Measurements from ENCODE around the gene PTPN2. TPM values are rescaled to one million over a fixed set of nuclear protein-coding genes. Genes with fewer than 3 reads are reported as not detected.

The PTPN2 gene
- polyA plus RNA-seq, 2 donors, result 18.9 to 20.7 TPM

- Histone ChIP-seq H3K4me3 (ENCODE audit: low read depth in 1 of 2, low read length in 2 of 2) (no peak overlapping the region), H3K27ac (ENCODE audit: low read depth in 2 of 2, low read length in 1 of 2) (no peak overlapping the region), H3K9me3 (ENCODE audit: control insufficient read depth in 2 of 2, insufficient read depth in 1 of 2, low read depth in 1 of 2, low read length in 1 of 2) (no peaks in the 10 kb centered on the region), H3K4me1 (ENCODE audit: control insufficient read depth in 2 of 2, insufficient read depth in 2 of 2, low read length in 1 of 2) (no peaks in the 10 kb centered on the region), H3K27me3 (ENCODE audit: control insufficient read depth in 1 of 2, insufficient read depth in 2 of 2, low read length in 2 of 2) (no peaks in the 10 kb centered on the region), H3K36me3 (ENCODE audit: control insufficient read depth in 2 of 2, insufficient read depth in 2 of 2, low read length in 1 of 2) (no peaks in the 10 kb centered on the region)
- WGBS, 2 donors, result 78 to 90% methylated on average over 2 of the region's 2 CpGs
These were observed 11.6 kb upstream of the PTPN2 start for GRCh38 chr18:12895626-12896025.

DNA sequence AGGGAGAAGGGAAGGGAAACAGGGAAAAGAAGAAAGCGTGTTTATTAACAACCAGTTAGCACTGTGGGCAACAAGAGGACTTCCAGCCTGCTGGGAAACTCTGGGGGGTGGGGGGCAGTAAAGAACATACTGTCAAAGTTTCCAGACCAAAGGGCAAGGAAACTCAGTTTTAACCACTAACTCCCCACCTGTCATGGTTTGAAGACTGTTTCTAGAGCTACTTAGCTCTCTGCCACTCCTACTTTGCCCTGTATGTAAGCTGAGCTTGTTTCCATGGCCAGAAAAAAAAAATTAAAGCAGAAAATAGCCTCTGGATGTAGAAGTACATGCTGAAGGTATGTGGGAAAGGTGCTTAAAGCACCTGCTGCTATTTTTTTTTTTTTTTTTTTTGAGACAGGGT lies 11.0 kb upstream of the PTPN2 start:
- Histone ChIP-seq H3K36me3 (ENCODE audit: control insufficient read depth in 2 of 2, insufficient read depth in 2 of 2, low read length in 1 of 2) (no peaks in the 10 kb centered on the region), H3K27me3 (ENCODE audit: control insufficient read depth in 1 of 2, insufficient read depth in 2 of 2, low read length in 2 of 2) (no peaks in the 10 kb centered on the region), H3K4me3 (ENCODE audit: low read depth in 1 of 2, low read length in 2 of 2) (no peak overlapping the region), H3K4me1 (ENCODE audit: control insufficient read depth in 2 of 2, insufficient read depth in 2 of 2, low read length in 1 of 2) (no peaks in the 10 kb centered on the region), H3K9me3 (ENCODE audit: control insufficient read depth in 2 of 2, insufficient read depth in 1 of 2, low read depth in 1 of 2, low read length in 1 of 2) (no peaks in the 10 kb centered on the region), H3K27ac (ENCODE audit: low read depth in 2 of 2, low read length in 1 of 2) (no peak overlapping the region)
- WGBS, 2 donors, result 83 to 89% methylated on average over 1 of the region's 1 CpG

DNA sequence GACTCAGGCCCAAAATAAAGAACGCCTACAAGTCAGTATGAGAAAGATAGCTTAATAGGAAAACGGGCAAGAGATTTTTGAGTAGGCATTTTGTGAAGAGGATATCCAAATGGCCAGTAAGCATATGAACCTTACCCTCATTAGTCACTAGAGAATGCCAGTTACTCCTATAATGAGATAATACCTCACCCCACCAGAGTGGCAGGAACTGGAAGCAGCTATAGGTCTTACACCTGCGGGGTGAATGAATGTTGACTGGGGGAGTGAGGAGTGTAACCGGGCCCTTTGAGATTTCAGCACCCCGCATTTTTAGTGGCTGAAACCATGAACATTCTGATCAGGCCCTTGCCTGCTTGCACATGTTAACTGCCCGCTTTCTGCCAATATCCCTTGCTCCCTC lies 7.5 kb upstream of the PTPN2 start:
- Histone ChIP-seq H3K36me3 (ENCODE audit: control insufficient read depth in 2 of 2, insufficient read depth in 2 of 2, low read length in 1 of 2) (no peaks in the 10 kb centered on the region), H3K9me3 (ENCODE audit: control insufficient read depth in 2 of 2, insufficient read depth in 1 of 2, low read depth in 1 of 2, low read length in 1 of 2) (no peaks in the 10 kb centered on the region), H3K27me3 (ENCODE audit: control insufficient read depth in 1 of 2, insufficient read depth in 2 of 2, low read length in 2 of 2) (no peaks in the 10 kb centered on the region), H3K27ac (ENCODE audit: low read depth in 2 of 2, low read length in 1 of 2) (no peak overlapping the region), H3K4me1 (ENCODE audit: control insufficient read depth in 2 of 2, insufficient read depth in 2 of 2, low read length in 1 of 2) (no peaks in the 10 kb centered on the region), H3K4me3 (ENCODE audit: low read depth in 1 of 2, low read length in 2 of 2) (no peak overlapping the region)
- WGBS, 2 donors, result 77% methylated on average over 6 of the region's 6 CpGs

DNA sequence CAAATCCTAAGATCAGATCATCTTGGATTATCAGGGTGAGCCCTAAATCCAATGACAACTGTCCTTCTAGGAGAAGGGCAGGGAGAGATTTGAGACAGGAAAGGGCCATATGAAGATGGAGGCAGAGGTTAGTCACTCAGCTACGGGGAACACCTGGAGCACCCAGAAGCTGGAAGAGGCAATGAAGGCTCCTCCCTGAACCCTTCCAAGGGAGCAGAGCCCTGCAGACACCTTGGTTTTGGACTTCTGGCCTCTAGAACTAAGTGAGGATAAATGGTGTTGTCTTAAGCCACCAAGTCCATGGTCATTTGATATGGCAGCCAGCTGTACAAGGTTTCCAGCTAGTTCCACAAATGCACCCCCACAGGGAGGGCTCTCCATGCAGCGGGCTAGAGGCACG lies 6.9 kb upstream of the PTPN2 start:
- Histone ChIP-seq H3K9me3 (ENCODE audit: control insufficient read depth in 2 of 2, insufficient read depth in 1 of 2, low read depth in 1 of 2, low read length in 1 of 2) (no peaks in the 10 kb centered on the region), H3K4me3 (ENCODE audit: low read depth in 1 of 2, low read length in 2 of 2) (no peak overlapping the region), H3K36me3 (ENCODE audit: control insufficient read depth in 2 of 2, insufficient read depth in 2 of 2, low read length in 1 of 2) (no peaks in the 10 kb centered on the region), H3K27ac (ENCODE audit: low read depth in 2 of 2, low read length in 1 of 2) (peak overlapping the region in 1 of 2 donors; percentile 56), H3K4me1 (ENCODE audit: control insufficient read depth in 2 of 2, insufficient read depth in 2 of 2, low read length in 1 of 2) (no peaks in the 10 kb centered on the region), H3K27me3 (ENCODE audit: control insufficient read depth in 1 of 2, insufficient read depth in 2 of 2, low read length in 2 of 2) (no peaks in the 10 kb centered on the region)
- 94 to 95% methylated on average over 3 of the region's 3 CpGs for WGBS, 2 donors

DNA sequence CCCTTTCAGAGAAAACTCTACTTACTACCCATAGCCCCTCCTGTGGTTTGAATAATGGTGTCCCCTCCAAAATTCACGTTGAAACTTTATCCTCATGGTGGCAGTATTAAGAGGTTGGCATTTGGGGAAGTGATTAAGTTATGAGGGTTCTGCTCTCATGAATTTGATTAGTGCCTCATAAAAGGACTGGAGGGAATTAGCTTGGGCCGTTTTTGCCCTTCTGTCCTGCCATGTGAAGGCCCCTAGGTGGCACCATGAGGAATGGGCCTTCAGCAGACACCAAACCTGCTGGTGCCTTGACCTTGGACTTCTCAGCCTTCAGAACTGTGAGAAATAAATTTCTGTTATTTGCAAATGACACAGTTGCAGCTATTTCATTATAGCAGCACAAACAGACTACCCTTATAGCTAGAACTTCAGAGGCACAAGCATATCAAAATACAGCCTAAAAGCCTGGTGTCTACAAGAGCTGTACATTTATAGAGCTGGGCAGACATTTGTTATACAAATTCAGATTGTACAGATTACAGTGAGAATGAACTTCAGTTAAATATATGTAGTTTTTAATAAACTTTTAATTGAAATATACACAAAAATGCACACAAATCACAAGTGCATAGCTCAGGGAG lies 2.6 kb upstream of the PTPN2 start:
- 21 to 24% methylated on average over 2 of the region's 2 CpGs for WGBS, 2 donors
- H3K4me1 ChIP-seq (ENCODE audit: control insufficient read depth in 2 of 2, insufficient read depth in 2 of 2, low read length in 1 of 2), result no peaks in the 10 kb centered on the region
- H3K27me3 ChIP-seq (ENCODE audit: control insufficient read depth in 1 of 2, insufficient read depth in 2 of 2, low read length in 2 of 2), result no peaks in the 10 kb centered on the region
- no peak overlapping the region for H3K27ac ChIP-seq (ENCODE audit: low read depth in 2 of 2, low read length in 1 of 2)
- no peaks in the 10 kb centered on the region for H3K36me3 ChIP-seq (ENCODE audit: control insufficient read depth in 2 of 2, insufficient read depth in 2 of 2, low read length in 1 of 2)
- H3K4me3 ChIP-seq (ENCODE audit: low read depth in 1 of 2, low read length in 2 of 2), result no peak overlapping the region
- no peaks in the 10 kb centered on the region for H3K9me3 ChIP-seq (ENCODE audit: control insufficient read depth in 2 of 2, insufficient read depth in 1 of 2, low read depth in 1 of 2, low read length in 1 of 2)

GRCh38 chr18:12885500-12885899 lies 1.5 kb upstream of the PTPN2 start:
- peaks cover 0 to 2% of the 10 kb centered on the region in 2 donors for H3K36me3 ChIP-seq (ENCODE audit: control insufficient read depth in 2 of 2, insufficient read depth in 2 of 2, low read length in 1 of 2)
- H3K27ac ChIP-seq (ENCODE audit: low read depth in 2 of 2, low read length in 1 of 2), result no peak overlapping the region

GRCh38 chr18:12884406-12885323 lies 628 bp upstream of the PTPN2 start:
- Histone ChIP-seq H3K9me3 (ENCODE audit: control insufficient read depth in 2 of 2, insufficient read depth in 1 of 2, low read depth in 1 of 2, low read length in 1 of 2) (no peaks in the 10 kb centered on the region), H3K4me3 (ENCODE audit: low read depth in 1 of 2, low read length in 2 of 2) (peak overlapping the region; percentile 68 to 86), H3K27ac (ENCODE audit: low read depth in 2 of 2, low read length in 1 of 2) (peak overlapping the region; percentile 92 to 98), H3K36me3 (ENCODE audit: control insufficient read depth in 2 of 2, insufficient read depth in 2 of 2, low read length in 1 of 2) (peaks cover 0 to 2% of the 10 kb centered on the region in 2 donors), H3K4me1 (ENCODE audit: control insufficient read depth in 2 of 2, insufficient read depth in 2 of 2, low read length in 1 of 2) (no peaks in the 10 kb centered on the region), H3K27me3 (ENCODE audit: control insufficient read depth in 1 of 2, insufficient read depth in 2 of 2, low read length in 2 of 2) (no peaks in the 10 kb centered on the region)
- WGBS, 2 donors, result 11 to 12% methylated on average over 31 to 35 of the region's 35 CpGs

More at GRCh38 chr18:12885500-12885899, 1.5 kb upstream of the PTPN2 start:
- 68 to 76% methylated on average over 4 of the region's 4 CpGs for WGBS, 2 donors
- Histone ChIP-seq H3K9me3 (ENCODE audit: control insufficient read depth in 2 of 2, insufficient read depth in 1 of 2, low read depth in 1 of 2, low read length in 1 of 2) (no peaks in the 10 kb centered on the region), H3K27me3 (ENCODE audit: control insufficient read depth in 1 of 2, insufficient read depth in 2 of 2, low read length in 2 of 2) (no peaks in the 10 kb centered on the region), H3K4me1 (ENCODE audit: control insufficient read depth in 2 of 2, insufficient read depth in 2 of 2, low read length in 1 of 2) (no peaks in the 10 kb centered on the region), H3K4me3 (ENCODE audit: low read depth in 1 of 2, low read length in 2 of 2) (no peak overlapping the region)

GRCh38 chr18:12883372-12883683 lies 709 bp downstream of the PTPN2 start:
- H3K27me3 ChIP-seq (ENCODE audit: control insufficient read depth in 1 of 2, insufficient read depth in 2 of 2, low read length in 2 of 2), result no peaks in the 10 kb centered on the region
- no peaks in the 10 kb centered on the region for H3K4me1 ChIP-seq (ENCODE audit: control insufficient read depth in 2 of 2, insufficient read depth in 2 of 2, low read length in 1 of 2)
- peak overlapping the region; percentile 79 to 86 for H3K4me3 ChIP-seq (ENCODE audit: low read depth in 1 of 2, low read length in 2 of 2)
- peak overlapping the region; percentile 98 to 99 for H3K27ac ChIP-seq (ENCODE audit: low read depth in 2 of 2, low read length in 1 of 2)
- H3K9me3 ChIP-seq (ENCODE audit: control insufficient read depth in 2 of 2, insufficient read depth in 1 of 2, low read depth in 1 of 2, low read length in 1 of 2), result no peaks in the 10 kb centered on the region
- peaks cover 0 to 2% of the 10 kb centered on the region in 2 donors for H3K36me3 ChIP-seq (ENCODE audit: control insufficient read depth in 2 of 2, insufficient read depth in 2 of 2, low read length in 1 of 2)
- 1% methylated on average over 38 of the region's 38 CpGs for WGBS, 2 donors

DNA sequence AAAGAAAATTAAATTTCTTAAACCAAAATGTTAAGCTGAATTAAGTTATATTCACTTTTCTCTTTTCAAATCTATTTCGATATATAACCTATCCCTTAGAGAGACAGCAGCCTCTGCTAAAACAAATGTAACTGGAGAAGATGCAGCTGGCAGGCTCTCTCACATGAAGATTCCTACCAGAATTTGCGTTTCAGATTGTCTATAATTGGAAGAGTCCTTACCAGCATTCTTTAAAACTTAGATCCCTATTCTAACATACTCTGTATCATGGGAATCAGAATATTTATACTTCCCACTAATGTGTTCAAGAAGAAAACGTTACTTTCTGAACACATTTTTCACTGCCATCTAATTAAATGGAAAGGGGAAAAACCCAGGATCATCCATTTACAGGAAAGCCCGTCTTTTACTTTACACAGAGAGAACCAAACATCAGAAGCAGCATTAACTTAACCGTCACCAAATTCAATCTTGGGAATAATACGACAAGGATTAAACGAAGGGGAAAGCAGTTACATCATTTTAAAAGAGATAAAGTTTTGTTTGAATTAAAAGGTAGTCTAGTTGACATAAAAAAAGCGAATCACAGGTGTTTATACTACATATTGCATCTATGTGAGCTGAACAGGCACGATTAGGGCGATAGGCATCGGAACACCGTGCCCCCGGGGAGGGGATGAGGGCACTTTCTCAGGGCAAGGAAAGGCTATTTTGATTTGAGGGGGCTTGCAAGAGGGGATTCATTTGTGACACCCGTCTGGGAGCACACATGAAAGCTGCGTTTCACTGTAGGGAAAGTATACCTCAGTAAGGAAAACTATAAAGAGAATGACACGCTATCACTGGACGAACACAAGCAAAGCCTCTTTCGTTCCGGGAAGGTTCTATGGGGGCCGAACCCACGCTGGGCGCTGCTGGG lies 1.3 kb downstream of the PTPN2 start:
- 6% methylated on average over 22 of the region's 22 CpGs for WGBS, 2 donors
- H3K4me1 ChIP-seq (ENCODE audit: control insufficient read depth in 2 of 2, insufficient read depth in 2 of 2, low read length in 1 of 2), result no peaks in the 10 kb centered on the region
- no peaks in the 10 kb centered on the region for H3K27me3 ChIP-seq (ENCODE audit: control insufficient read depth in 1 of 2, insufficient read depth in 2 of 2, low read length in 2 of 2)
- H3K9me3 ChIP-seq (ENCODE audit: control insufficient read depth in 2 of 2, insufficient read depth in 1 of 2, low read depth in 1 of 2, low read length in 1 of 2), result no peaks in the 10 kb centered on the region
- peaks cover 0 to 2% of the 10 kb centered on the region in 2 donors for H3K36me3 ChIP-seq (ENCODE audit: control insufficient read depth in 2 of 2, insufficient read depth in 2 of 2, low read length in 1 of 2)
- peak overlapping the region; percentile 79 to 86 for H3K4me3 ChIP-seq (ENCODE audit: low read depth in 1 of 2, low read length in 2 of 2)
- H3K27ac ChIP-seq (ENCODE audit: low read depth in 2 of 2, low read length in 1 of 2), result peak overlapping the region; percentile 98 to 99
